Right hindlimb (tissue), 1 donor: ENCODE data around the gene BCL6.

Source experiments
- DNase-seq: peaks from one replicate; pipeline ENCODE4 v3.0.0-alpha.2; 2018

Gene BCL6

GRCh38 chr3:187745201-187746058 lies at the start of gene BCL6:
TSS of gene BCL6 (minus strand) at chr3:187745468. CDS start at chr3:187733693, 11,775 bp downstream.
- DNase-seq, result peak; percentile 96

- no peak for DNase-seq
Observed at GRCh38 chr3:187794731-187795130, 49.5 kb upstream of the BCL6 start.

- no peak for DNase-seq
Observed at GRCh38 chr3:187793618-187794017, 48.4 kb upstream of the BCL6 start.

- no peak for DNase-seq
Observed at GRCh38 chr3:187792521-187792920, 47.3 kb upstream of the BCL6 start.

- no peak for DNase-seq
Observed at GRCh38 chr3:187789872-187790271, 44.6 kb upstream of the BCL6 start.

GRCh38 chr3:187788984-187789857 lies 44.0 kb upstream of the BCL6 start:
- no peak for DNase-seq

GRCh38 chr3:187783098-187783497 lies 37.8 kb upstream of the BCL6 start:
- DNase-seq, result no peak

- DNase-seq, result no peak
Observed at GRCh38 chr3:187782006-187782405, 36.7 kb upstream of the BCL6 start.

- DNase-seq, result no peak
Observed at GRCh38 chr3:187781001-187781400, 35.7 kb upstream of the BCL6 start.

- DNase-seq, result no peak
Observed at GRCh38 chr3:187778726-187779125, 33.5 kb upstream of the BCL6 start.

- DNase-seq, result no peak
Observed at GRCh38 chr3:187777331-187777941, 32.2 kb upstream of the BCL6 start.

- no peak for DNase-seq
Observed at GRCh38 chr3:187775549-187775948, 30.3 kb upstream of the BCL6 start.

- no peak for DNase-seq
Observed at GRCh38 chr3:187774185-187774789, 29.0 kb upstream of the BCL6 start.

GRCh38 chr3:187773233-187774184 lies 28.2 kb upstream of the BCL6 start:
- DNase-seq, result no peak

GRCh38 chr3:187770224-187770623 lies 25.0 kb upstream of the BCL6 start:
- no peak for DNase-seq

GRCh38 chr3:187769771-187770170 lies 24.5 kb upstream of the BCL6 start:
- no peak for DNase-seq

GRCh38 chr3:187767266-187768012 lies 22.2 kb upstream of the BCL6 start:
- no peak for DNase-seq

- DNase-seq, result no peak
Observed at GRCh38 chr3:187765342-187765741, 20.1 kb upstream of the BCL6 start.

- DNase-seq, result no peak
Observed at GRCh38 chr3:187763850-187764648, 18.8 kb upstream of the BCL6 start.

GRCh38 chr3:187762792-187763191 lies 17.5 kb upstream of the BCL6 start:
- no peak for DNase-seq
